DLD1 (cell line): Measurements from ENCODE around the gene HHIP.

Experiments used
- in situ Hi-C: cut with HindIII; loops from 2 replicates; pipeline ENCODE4 v1.10.0; 2017; ENCODE audit warnings: low sequenced_read_pairs

Gene HHIP

GRCh38 chr4:144655491-144655890, 9.5 kb downstream of the HHIP start:
- in situ Hi-C loops, result no loop called here

GRCh38 chr4:144656850-144657249, 10.9 kb downstream of the HHIP start:
- in situ Hi-C loops, result no loop called here

GRCh38 chr4:144658015-144658567, 12.1 kb downstream of the HHIP start:
- in situ Hi-C loops, result no loop called here

GRCh38 chr4:144658903-144659302, 12.9 kb downstream of the HHIP start:
- in situ Hi-C loops, result no loop called here

- in situ Hi-C loops, result no loop called here
Measured at GRCh38 chr4:144659447-144659846, 13.5 kb downstream of the HHIP start.

- in situ Hi-C loops, result no loop called here
Measured at GRCh38 chr4:144663834-144664475, 18.0 kb downstream of the HHIP start.

- in situ Hi-C loops, result no loop called here
Measured at GRCh38 chr4:144666539-144667175, 20.7 kb downstream of the HHIP start.

- in situ Hi-C loops, result no loop called here
Measured at GRCh38 chr4:144667500-144667899, 21.5 kb downstream of the HHIP start.

GRCh38 chr4:144670776-144671175, 24.8 kb downstream of the HHIP start:
- in situ Hi-C loops, result no loop called here

GRCh38 chr4:144674711-144675110, 28.8 kb downstream of the HHIP start:
- in situ Hi-C loops, result no loop called here

- in situ Hi-C loops, result no loop called here
Measured at GRCh38 chr4:144681806-144682205, 35.9 kb downstream of the HHIP start.

- in situ Hi-C loops, result no loop called here
Measured at GRCh38 chr4:144683516-144683915, 37.6 kb downstream of the HHIP start.

GRCh38 chr4:144685911-144686310, 40.0 kb downstream of the HHIP start:
- in situ Hi-C loops, result no loop called here

- in situ Hi-C loops, result no loop called here
Measured at GRCh38 chr4:144686921-144687320, 41.0 kb downstream of the HHIP start.

- in situ Hi-C loops, result no loop called here
Measured at GRCh38 chr4:144687466-144687865, 41.5 kb downstream of the HHIP start.

GRCh38 chr4:144688035-144688569, 42.1 kb downstream of the HHIP start:
- in situ Hi-C loops, result no loop called here

GRCh38 chr4:144689125-144689524, 43.2 kb downstream of the HHIP start:
- in situ Hi-C loops, result no loop called here

GRCh38 chr4:144695721-144696120, 49.8 kb downstream of the HHIP start:
- in situ Hi-C loops, result no loop called here

- in situ Hi-C loops, result no loop called here
Measured at GRCh38 chr4:144696376-144696775, 50.4 kb downstream of the HHIP start.

- in situ Hi-C loops, result no loop called here
Measured at GRCh38 chr4:144699565-144699964, 53.6 kb downstream of the HHIP start.

- in situ Hi-C loops, result no loop called here
Measured at GRCh38 chr4:144701683-144702233, 55.8 kb downstream of the HHIP start.

- in situ Hi-C loops, result no loop called here
Measured at GRCh38 chr4:144703494-144703893, 57.5 kb downstream of the HHIP start.
